GM12878 (cell line): ENCODE measurements around the gene GGA2. TPM values are rescaled to one million over a fixed set of nuclear protein-coding genes. Genes with fewer than 3 reads are reported as not detected.
A peak's percentile ranks its signal among the peaks of the same experiment; 100 is the strongest.

ENCODE experiments used
- BACH1 ChIP-seq: fragments of 450-650 bp; IDR thresholded peaks from 2 replicates; pipeline ENCODE4 v1.6.1; 2017; ENCODE audit warnings: mild to moderate bottlenecking, borderline replicate concordance
- BHLHE40 ChIP-seq, 2 experiments: fragments of 450-650 bp in 1 of 2; IDR thresholded peaks; 2 replicates each; pipeline ENCODE4 v1.6.1; 2011 to 2017; ENCODE audit warnings: low read depth in 2 of 2, borderline replicate concordance in 1 of 2, improper control_type of control experiment in 1 of 2, low read length in 1 of 2, mild to moderate bottlenecking in 1 of 2
- CBX3 ChIP-seq: fragments of 200-600 bp; sonication (generic); IDR thresholded peaks from 2 replicates; pipeline ENCODE4 v1.6.1; 2016; ENCODE audit warnings: low read depth, borderline replicate concordance
- CBX5 ChIP-seq: sonication (generic); IDR thresholded peaks from 2 replicates; pipeline ENCODE4 v1.6.1; 2016; ENCODE audit warnings: low read depth, moderate library complexity, mild to moderate bottlenecking, inconsistent platforms
- CHD2 ChIP-seq: IDR thresholded peaks from 2 replicates; pipeline ENCODE4 v1.6.1; 2011; ENCODE audit warnings: low read depth, low read length, improper control_type of control experiment, borderline replicate concordance
- CREB1 ChIP-seq: IDR thresholded peaks from 2 replicates; pipeline ENCODE4 v1.6.1; 2012; ENCODE audit warnings: low read depth, mild to moderate bottlenecking, inconsistent platforms
- FOS ChIP-seq: IDR thresholded peaks from 3 replicates; pipeline ENCODE4 v1.6.1; 2011; ENCODE audit warnings: borderline replicate concordance; ENCODE audit not compliant: insufficient read length; ENCODE audit errors: extremely low read depth
- FOXM1 ChIP-seq: IDR thresholded peaks from 2 replicates; pipeline ENCODE4 v1.6.1; 2012; ENCODE audit warnings: low read depth, mild to moderate bottlenecking, inconsistent platforms, low read length, moderate library complexity
- GABPA ChIP-seq: IDR thresholded peaks from 2 replicates; pipeline ENCODE4 v1.6.1; 2014; ENCODE audit warnings: antibody characterized with exemption, low read depth, mild to moderate bottlenecking, inconsistent platforms
- GATAD2B ChIP-seq: fragments of 450-650 bp; conservative IDR thresholded peaks from 2 replicates; pipeline ENCODE4 v1.6.1; 2017; ENCODE audit warnings: low read depth, mild to moderate bottlenecking, moderate library complexity
- HDGF ChIP-seq: fragments of 450-650 bp; IDR thresholded peaks from 2 replicates; pipeline ENCODE4 v1.6.1; 2016; ENCODE audit warnings: antibody characterized with exemption
- KDM1A ChIP-seq: fragments of 200-600 bp; sonication (generic); IDR thresholded peaks from 2 replicates; pipeline ENCODE4 v1.6.1; 2016; ENCODE audit warnings: borderline replicate concordance
- MTA2 ChIP-seq: fragments of 450-650 bp; IDR thresholded peaks from 2 replicates; pipeline ENCODE4 v1.6.1; 2016; ENCODE audit warnings: low read depth, mild to moderate bottlenecking, moderate library complexity
- MTA3 ChIP-seq: IDR thresholded peaks from 2 replicates; pipeline ENCODE4 v1.6.1; 2012; ENCODE audit warnings: low read length, inconsistent platforms, borderline replicate concordance
- MXI1 ChIP-seq: fragments of 150-350 bp; IDR thresholded peaks from 2 replicates; pipeline ENCODE4 v1.6.1; 2011; ENCODE audit warnings: low read depth, mild to moderate bottlenecking, inconsistent platforms, low read length, improper control_type of control experiment
- MYC ChIP-seq: IDR thresholded peaks from 2 replicates; pipeline ENCODE4 v1.6.1; 2011; ENCODE audit warnings: mild to moderate bottlenecking, low read length, moderate library complexity, inconsistent platforms; ENCODE audit not compliant: insufficient read depth, insufficient replicate concordance, insufficient read length, severe bottlenecking
- PAX5 ChIP-seq: IDR thresholded peaks from 2 replicates; pipeline ENCODE4 v1.6.1; 2011; ENCODE audit warnings: low read depth, low read length, borderline replicate concordance
- POLR2AphosphoS5 ChIP-seq: IDR thresholded peaks from 2 replicates; pipeline ENCODE4 v1.6.1; 2011; ENCODE audit warnings: mild to moderate bottlenecking, low read length, inconsistent platforms
- RAD51 ChIP-seq: fragments of 450-650 bp; IDR thresholded peaks from 2 replicates; pipeline ENCODE4 v1.6.1; 2016; ENCODE audit warnings: moderate library complexity, mild to moderate bottlenecking, inconsistent platforms
- SKIL ChIP-seq: fragments of 450-650 bp; IDR thresholded peaks from 2 replicates; pipeline ENCODE4 v1.6.1; 2017; ENCODE audit warnings: mild to moderate bottlenecking, low read depth, inconsistent platforms; ENCODE audit not compliant: poor library complexity, severe bottlenecking
- STAT3 ChIP-seq: IDR thresholded peaks from 2 replicates; pipeline ENCODE4 v1.6.1; 2011; ENCODE audit warnings: low read depth, low read length, improper control_type of control experiment
- ZNF274 ChIP-seq: IDR thresholded peaks from one replicate; pipeline ENCODE4 v1.8.0; 2011; ENCODE audit not compliant: insufficient read length, insufficient read depth
- polyA plus RNA-seq, 11 experiments: library from polyadenylated mRNA; depleted of rRNA in 4 of 11; unstranded in 6 of 11; stranded (reverse) in 5 of 11; fragments of >200 nt; fragmentation: Nextera tagmentation in 4 of 11; fragmentation: Illumina TruSeq in 1 of 11; extraction: Ambion mirVana in 4 of 11; extraction: Trizol in 1 of 11; gene quantifications; 1 replicate in 1 of 11; 2 replicates in 10 of 11; pipeline versions ENCODE4 v1.2.1 to v1.2.3, GENCODE V29; 2011 to 2016; ENCODE audit warnings: inconsistent platforms in 2 of 11, missing spikeins in 2 of 11, low read depth in 1 of 11
- total RNA-seq, 4 experiments: library from RNA; depleted of rRNA in 3 of 4; stranded (reverse); fragments of >200 nt in 3 of 4; fragmentation: Illumina TruSeq in 1 of 4; extraction: Trizol in 1 of 4; gene quantifications; 2 replicates each; pipeline versions ENCODE4 v1.2.1 to v1.2.3, GENCODE V29; 2013 to 2021
- TF ChIP-seq, protein P1 (sequence below): IDR thresholded peaks from 2 replicates; pipeline ENCODE4 v1.6.1; 2012; ENCODE audit warnings: low read length, inconsistent platforms
- TF ChIP-seq, protein P2 (sequence below): fragments of 450-650 bp; IDR thresholded peaks from 2 replicates; pipeline ENCODE4 v1.6.1; 2017; ENCODE audit warnings: mild to moderate bottlenecking, moderate library complexity

Gene GGA2
- total and polyA plus RNA-seq, 10 of the 15 experiments (the other 5 are each of a cell fraction or from before 2014, with no cell fraction given), result 14.1 to 153 (median 86.6) TPM

- TF ChIP-seq GABPA (peak; percentile 54; the same call in 1 of the 2 replicates), CBX3 (no peak), MYC (no peak), CREB1 (peak; percentile 78), HDGF (peak; percentile 66; the same call in 1 of the 2 replicates), BHLHE40 (IDR thresholded peaks at IDR 0.05; ENCODE audit: borderline replicate concordance in 1 of 2, low read depth in 2 of 2, low read length in 1 of 2) (peak; percentile 89 to 94), BACH1 (0 out of 2 replicates have a peak, but pooled peaks have one; percentile 69), PAX5 (peak; percentile 91), MXI1 (peak; percentile 85), CBX5 (no peak), ZNF274 (no peak), MTA3 (peak; percentile 96; the same call in 1 of the 2 replicates), FOXM1 (peak; percentile 80), GATAD2B (peak; percentile 76), MTA2 (peak; percentile 88), RAD51 (no peak), KDM1A (no peak), STAT3 (no peak), FOS (no peak), POLR2AphosphoS5 (no peak), CHD2 (peak; percentile 59; the same call in 1 of the 2 replicates), SKIL (peak; percentile 91)
- TF ChIP-seq, protein P1, sequence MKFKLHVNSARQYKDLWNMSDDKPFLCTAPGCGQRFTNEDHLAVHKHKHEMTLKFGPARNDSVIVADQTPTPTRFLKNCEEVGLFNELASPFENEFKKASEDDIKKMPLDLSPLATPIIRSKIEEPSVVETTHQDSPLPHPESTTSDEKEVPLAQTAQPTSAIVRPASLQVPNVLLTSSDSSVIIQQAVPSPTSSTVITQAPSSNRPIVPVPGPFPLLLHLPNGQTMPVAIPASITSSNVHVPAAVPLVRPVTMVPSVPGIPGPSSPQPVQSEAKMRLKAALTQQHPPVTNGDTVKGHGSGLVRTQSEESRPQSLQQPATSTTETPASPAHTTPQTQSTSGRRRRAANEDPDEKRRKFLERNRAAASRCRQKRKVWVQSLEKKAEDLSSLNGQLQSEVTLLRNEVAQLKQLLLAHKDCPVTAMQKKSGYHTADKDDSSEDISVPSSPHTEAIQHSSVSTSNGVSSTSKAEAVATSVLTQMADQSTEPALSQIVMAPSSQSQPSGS, result peak; percentile 91
- TF ChIP-seq, protein P2, sequence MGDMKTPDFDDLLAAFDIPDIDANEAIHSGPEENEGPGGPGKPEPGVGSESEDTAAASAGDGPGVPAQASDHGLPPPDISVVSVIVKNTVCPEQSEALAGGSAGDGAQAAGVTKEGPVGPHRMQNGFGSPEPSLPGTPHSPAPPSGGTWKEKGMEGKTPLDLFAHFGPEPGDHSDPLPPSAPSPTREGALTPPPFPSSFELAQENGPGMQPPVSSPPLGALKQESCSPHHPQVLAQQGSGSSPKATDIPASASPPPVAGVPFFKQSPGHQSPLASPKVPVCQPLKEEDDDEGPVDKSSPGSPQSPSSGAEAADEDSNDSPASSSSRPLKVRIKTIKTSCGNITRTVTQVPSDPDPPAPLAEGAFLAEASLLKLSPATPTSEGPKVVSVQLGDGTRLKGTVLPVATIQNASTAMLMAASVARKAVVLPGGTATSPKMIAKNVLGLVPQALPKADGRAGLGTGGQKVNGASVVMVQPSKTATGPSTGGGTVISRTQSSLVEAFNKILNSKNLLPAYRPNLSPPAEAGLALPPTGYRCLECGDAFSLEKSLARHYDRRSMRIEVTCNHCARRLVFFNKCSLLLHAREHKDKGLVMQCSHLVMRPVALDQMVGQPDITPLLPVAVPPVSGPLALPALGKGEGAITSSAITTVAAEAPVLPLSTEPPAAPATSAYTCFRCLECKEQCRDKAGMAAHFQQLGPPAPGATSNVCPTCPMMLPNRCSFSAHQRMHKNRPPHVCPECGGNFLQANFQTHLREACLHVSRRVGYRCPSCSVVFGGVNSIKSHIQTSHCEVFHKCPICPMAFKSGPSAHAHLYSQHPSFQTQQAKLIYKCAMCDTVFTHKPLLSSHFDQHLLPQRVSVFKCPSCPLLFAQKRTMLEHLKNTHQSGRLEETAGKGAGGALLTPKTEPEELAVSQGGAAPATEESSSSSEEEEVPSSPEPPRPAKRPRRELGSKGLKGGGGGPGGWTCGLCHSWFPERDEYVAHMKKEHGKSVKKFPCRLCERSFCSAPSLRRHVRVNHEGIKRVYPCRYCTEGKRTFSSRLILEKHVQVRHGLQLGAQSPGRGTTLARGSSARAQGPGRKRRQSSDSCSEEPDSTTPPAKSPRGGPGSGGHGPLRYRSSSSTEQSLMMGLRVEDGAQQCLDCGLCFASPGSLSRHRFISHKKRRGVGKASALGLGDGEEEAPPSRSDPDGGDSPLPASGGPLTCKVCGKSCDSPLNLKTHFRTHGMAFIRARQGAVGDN, result no peak
These were observed 5.7 kb downstream of the GGA2 start (continued) for GRCh38 chr16:23504453-23505179.
